C4-2B (cell line): ENCODE results near the gene LMNTD2.

Source experiments
- ZFX ChIP-seq: fragments of 450-650 bp; IDR thresholded peaks from 2 replicates; pipeline ENCODE4 v1.6.1; 2017
- TF ChIP-seq, protein P1 (sequence below): fragments of 450-650 bp; conservative IDR thresholded peaks from 2 replicates; pipeline ENCODE4 v1.5.1; 2017; ENCODE audit warnings: mild to moderate bottlenecking

DNA sequence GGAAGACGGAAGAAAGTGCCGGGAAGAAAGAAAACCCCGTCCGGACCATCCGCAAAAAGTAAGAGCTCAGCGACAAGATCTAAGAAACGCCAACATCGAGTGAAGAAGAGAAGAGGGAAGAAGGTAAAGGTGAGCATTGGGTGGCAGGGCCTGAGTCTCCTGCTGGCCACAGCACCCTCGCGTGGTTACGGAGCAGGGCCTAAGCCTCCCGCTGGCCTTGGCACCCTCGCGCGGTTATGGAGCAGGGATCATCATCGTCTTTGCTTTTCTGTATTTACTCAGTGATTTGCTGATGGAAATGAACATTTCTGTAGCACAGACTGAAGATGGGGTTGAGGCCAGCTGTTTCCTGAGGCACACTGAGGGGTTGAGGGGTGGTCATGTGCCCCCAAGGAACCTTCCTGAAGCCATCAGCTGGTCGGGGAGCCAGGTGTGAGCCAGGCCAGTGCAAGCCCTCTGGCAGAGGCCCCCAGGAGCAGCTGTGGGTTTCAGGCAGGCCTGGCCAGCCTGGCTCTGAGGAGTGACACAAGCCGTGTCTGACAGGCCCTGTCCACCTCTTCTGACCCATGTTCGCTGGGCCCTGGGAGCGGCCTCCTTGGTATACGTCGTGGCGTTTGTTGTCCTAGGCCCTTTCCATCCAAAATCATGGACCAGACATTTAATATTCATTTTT lies 41.2 kb upstream of the LMNTD2 start:
- TF ChIP-seq, protein P1, sequence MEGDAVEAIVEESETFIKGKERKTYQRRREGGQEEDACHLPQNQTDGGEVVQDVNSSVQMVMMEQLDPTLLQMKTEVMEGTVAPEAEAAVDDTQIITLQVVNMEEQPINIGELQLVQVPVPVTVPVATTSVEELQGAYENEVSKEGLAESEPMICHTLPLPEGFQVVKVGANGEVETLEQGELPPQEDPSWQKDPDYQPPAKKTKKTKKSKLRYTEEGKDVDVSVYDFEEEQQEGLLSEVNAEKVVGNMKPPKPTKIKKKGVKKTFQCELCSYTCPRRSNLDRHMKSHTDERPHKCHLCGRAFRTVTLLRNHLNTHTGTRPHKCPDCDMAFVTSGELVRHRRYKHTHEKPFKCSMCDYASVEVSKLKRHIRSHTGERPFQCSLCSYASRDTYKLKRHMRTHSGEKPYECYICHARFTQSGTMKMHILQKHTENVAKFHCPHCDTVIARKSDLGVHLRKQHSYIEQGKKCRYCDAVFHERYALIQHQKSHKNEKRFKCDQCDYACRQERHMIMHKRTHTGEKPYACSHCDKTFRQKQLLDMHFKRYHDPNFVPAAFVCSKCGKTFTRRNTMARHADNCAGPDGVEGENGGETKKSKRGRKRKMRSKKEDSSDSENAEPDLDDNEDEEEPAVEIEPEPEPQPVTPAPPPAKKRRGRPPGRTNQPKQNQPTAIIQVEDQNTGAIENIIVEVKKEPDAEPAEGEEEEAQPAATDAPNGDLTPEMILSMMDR, result no peak
- TF ChIP-seq ZFX, result no peak
